ENCODE measurements around the gene GATC.
"Not testable (repeated sequence)": the region's sequence is repeated elsewhere in the genome, so short reads cannot be mapped to it uniquely, and the experiment has no call there.

The GATC gene

DNA sequence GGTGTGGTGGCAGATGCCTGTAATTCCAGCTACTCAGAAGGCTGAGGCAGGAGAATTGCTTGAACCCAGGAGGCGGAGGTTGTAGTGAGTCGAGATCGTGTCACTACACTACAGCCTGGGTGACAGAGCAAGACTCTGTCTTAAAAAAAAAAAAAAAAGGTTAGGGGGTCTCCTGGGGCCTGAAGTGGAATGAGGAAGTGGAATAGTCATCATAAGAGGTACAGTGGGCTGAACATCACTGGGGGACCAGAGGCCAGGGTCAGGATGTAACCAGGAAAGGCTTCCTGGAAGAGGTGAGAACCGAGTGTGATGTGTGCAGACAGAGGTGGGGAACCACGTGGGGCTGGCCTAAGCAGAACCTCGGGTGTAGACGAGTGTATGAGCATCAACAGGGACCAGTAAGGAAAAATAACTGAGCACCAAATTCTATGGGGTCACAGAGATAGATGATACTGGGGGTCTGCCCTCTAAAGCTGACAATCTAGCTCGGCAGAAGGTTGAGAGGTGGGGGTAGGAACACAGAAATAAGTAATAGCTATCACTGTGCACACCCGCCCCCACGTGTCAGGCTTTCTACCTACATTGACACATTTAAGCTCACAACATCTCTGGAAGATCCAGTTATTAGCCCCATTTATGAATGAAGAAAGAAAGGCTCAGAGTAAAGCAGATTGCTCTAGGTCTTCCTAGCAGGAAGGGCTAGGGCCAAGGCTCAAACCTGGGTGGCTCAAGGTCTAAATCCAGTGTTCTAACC lies 13.3 kb upstream of the GATC start:
- DNase-seq: no peak
- H3K9me3 ChIP-seq (ENCODE audit: control extremely low read depth in 1 of 5, control insufficient read depth in 4 of 5, insufficient read depth in 2 of 5, low read depth in 1 of 5, low read length in 4 of 5): no peaks in the 10 kb centered on the region
- WGBS (ENCODE audit: insufficient coverage): 70% methylated on average over 4 of the region's 10 CpGs
- no peak overlapping the region for H3K4me3 ChIP-seq (ENCODE audit: control insufficient read depth in 1 of 7, extremely low read depth in 1 of 7, insufficient read depth in 4 of 7, low read depth in 2 of 7, low read length in 6 of 7)
- peaks cover 0 to 6% (median 5%) of the 10 kb centered on the region in 4 experiments for H3K4me1 ChIP-seq (ENCODE audit: control extremely low read depth in 1 of 4, control insufficient read depth in 4 of 4, insufficient read depth in 4 of 4, low read length in 3 of 4)
- CTCF ChIA-PET: interaction anchor here (0.8 to 29.5 kb wide), 5 partner anchors 32 to 106 kb away, joined by 3 to 545 read pairs (median 3); partner anchors contain the start of genes PLA2G1B and SRSF9
- H3K36me3 ChIP-seq (ENCODE audit: control insufficient read depth in 4 of 4, insufficient read depth in 4 of 4, low read length in 3 of 4): no peaks in the 10 kb centered on the region
- peaks cover 0 to 7% (median 3%) of the 10 kb centered on the region in 5 experiments for H3K27me3 ChIP-seq (replicated peaks in 2 of 5; ENCODE audit: control insufficient read depth in 4 of 5, insufficient read depth in 5 of 5, low read length in 4 of 5)
- H3K27ac ChIP-seq (ENCODE audit: insufficient read depth in 1 of 2, low read depth in 1 of 2, low read length in 2 of 2, poor library complexity in 1 of 2, severe bottlenecking in 2 of 2): no peak overlapping the region
- POLR2A ChIA-PET: interaction anchor here (0.6 kb wide), 1 partner anchor 80 kb away, joined by 3 read pairs; no protein-coding TSS in a partner anchor

GRCh38 chr12:120437735-120438494 lies 8.3 kb upstream of the GATC start, which contains the start of gene COX6A1:
Gene COX6A1, plus strand, starts transcription at chr12:120438113. Its CDS starts 14 bp downstream, at chr12:120438127.
- CTCF ChIA-PET: interaction anchor here (1.1 to 29.5 kb wide), 5 partner anchors 9 to 59 kb away, joined by 4 to 545 read pairs (median 4); partner anchors contain the start of gene SRSF9
- POLR2A ChIA-PET: no interaction called here
- peak; percentile 99 for DNase-seq
- Histone ChIP-seq H3K9me3 (ENCODE audit: control extremely low read depth in 1 of 5, control insufficient read depth in 4 of 5, insufficient read depth in 2 of 5, low read depth in 1 of 5, low read length in 4 of 5) (no peaks in the 10 kb centered on the region), H3K4me1 (ENCODE audit: control extremely low read depth in 1 of 4, control insufficient read depth in 4 of 4, insufficient read depth in 4 of 4, low read length in 3 of 4) (peaks cover 8 to 23% (median 16%) of the 10 kb centered on the region in 4 experiments), H3K27me3 (replicated peaks in 2 of 5; ENCODE audit: control insufficient read depth in 4 of 5, insufficient read depth in 5 of 5, low read length in 4 of 5) (no peaks in the 10 kb centered on the region), H3K36me3 (ENCODE audit: control insufficient read depth in 4 of 4, insufficient read depth in 4 of 4, low read length in 3 of 4) (peaks cover 0 to 16% (median 9%) of the 10 kb centered on the region in 4 experiments), H3K27ac (ENCODE audit: insufficient read depth in 1 of 2, low read depth in 1 of 2, low read length in 2 of 2, poor library complexity in 1 of 2, severe bottlenecking in 2 of 2) (peak within 1 kb of the TSS; percentile 58 to 83), H3K4me3 (ENCODE audit: control insufficient read depth in 1 of 7, extremely low read depth in 1 of 7, insufficient read depth in 4 of 7, low read depth in 2 of 7, low read length in 6 of 7) (peak within 1 kb of the TSS; percentile 77 to 93 (median 86))
- WGBS (ENCODE audit: insufficient coverage): 0% methylated on average over 38 of the region's 59 CpGs

- DNase-seq: no peak
- 54% methylated on average over 14 of the region's 17 CpGs for WGBS (ENCODE audit: insufficient coverage)
- CTCF ChIA-PET: interaction anchor here (1.3 to 29.5 kb wide), 3 partner anchors 10 to 58 kb away, joined by 4 to 545 read pairs (median 5); partner anchors contain the start of gene SRSF9
- no peaks in the 10 kb centered on the region for H3K9me3 ChIP-seq (ENCODE audit: control extremely low read depth in 1 of 5, control insufficient read depth in 4 of 5, insufficient read depth in 2 of 5, low read depth in 1 of 5, low read length in 4 of 5)
- no peaks in the 10 kb centered on the region for H3K27me3 ChIP-seq (replicated peaks in 2 of 5; ENCODE audit: control insufficient read depth in 4 of 5, insufficient read depth in 5 of 5, low read length in 4 of 5)
- H3K27ac ChIP-seq (ENCODE audit: insufficient read depth in 1 of 2, low read depth in 1 of 2, low read length in 2 of 2, poor library complexity in 1 of 2, severe bottlenecking in 2 of 2): peak overlapping the region; percentile 58 to 83
- POLR2A ChIA-PET: interaction anchor here (1.0 kb wide), 1 partner anchor 146 kb away, joined by 3 read pairs; the partner anchor contains the start of gene RNU4-1
- peaks cover 8 to 23% (median 16%) of the 10 kb centered on the region in 4 experiments for H3K4me1 ChIP-seq (ENCODE audit: control extremely low read depth in 1 of 4, control insufficient read depth in 4 of 4, insufficient read depth in 4 of 4, low read length in 3 of 4)
- peak overlapping the region; percentile 77 to 93 (median 86) for H3K4me3 ChIP-seq (ENCODE audit: control insufficient read depth in 1 of 7, extremely low read depth in 1 of 7, insufficient read depth in 4 of 7, low read depth in 2 of 7, low read length in 6 of 7)
- H3K36me3 ChIP-seq (ENCODE audit: control insufficient read depth in 4 of 4, insufficient read depth in 4 of 4, low read length in 3 of 4): peaks cover 0 to 23% (median 11%) of the 10 kb centered on the region in 4 experiments
Observed at GRCh38 chr12:120438495-120439198, 7.6 kb upstream of the GATC start.

- peak; percentile 87 to 94 (median 93) for DNase-seq
- no peak overlapping the region for H3K27ac ChIP-seq (ENCODE audit: insufficient read depth in 1 of 2, low read depth in 1 of 2, low read length in 2 of 2, poor library complexity in 1 of 2, severe bottlenecking in 2 of 2)
- H3K36me3 ChIP-seq (ENCODE audit: control insufficient read depth in 4 of 4, insufficient read depth in 4 of 4, low read length in 3 of 4): peaks cover 4 to 33% (median 22%) of the 10 kb centered on the region in 4 experiments
- 0% methylated on average over 4 of the region's 6 CpGs for WGBS (ENCODE audit: insufficient coverage)
- H3K9me3 ChIP-seq (ENCODE audit: control extremely low read depth in 1 of 5, control insufficient read depth in 4 of 5, insufficient read depth in 2 of 5, low read depth in 1 of 5, low read length in 4 of 5): no peaks in the 10 kb centered on the region
- no peaks in the 10 kb centered on the region for H3K27me3 ChIP-seq (replicated peaks in 2 of 5; ENCODE audit: control insufficient read depth in 4 of 5, insufficient read depth in 5 of 5, low read length in 4 of 5)
- POLR2A ChIA-PET: interaction anchor here (0.7 kb wide), 1 partner anchor 29 kb away, joined by 4 read pairs; no protein-coding TSS in a partner anchor
- H3K4me1 ChIP-seq (ENCODE audit: control extremely low read depth in 1 of 4, control insufficient read depth in 4 of 4, insufficient read depth in 4 of 4, low read length in 3 of 4): peaks cover 8 to 32% (median 16%) of the 10 kb centered on the region in 4 experiments
- CTCF ChIA-PET: interaction anchor here (0.6 to 29.5 kb wide), 6 partner anchors 8 to 95 kb away, joined by 3 to 545 read pairs (median 3); partner anchors contain the start of gene SRSF9
- H3K4me3 ChIP-seq (ENCODE audit: control insufficient read depth in 1 of 7, extremely low read depth in 1 of 7, insufficient read depth in 4 of 7, low read depth in 2 of 7, low read length in 6 of 7): peak overlapping the region in 2 of 7 experiments; percentile 86 to 93
Observed at GRCh38 chr12:120439646-120440247, 6.5 kb upstream of the GATC start.

- Histone ChIP-seq H3K4me3 (ENCODE audit: control insufficient read depth in 1 of 7, extremely low read depth in 1 of 7, insufficient read depth in 4 of 7, low read depth in 2 of 7, low read length in 6 of 7) (no peak overlapping the region), H3K27me3 (replicated peaks in 2 of 5; ENCODE audit: control insufficient read depth in 4 of 5, insufficient read depth in 5 of 5, low read length in 4 of 5) (no peaks in the 10 kb centered on the region), H3K36me3 (ENCODE audit: control insufficient read depth in 4 of 4, insufficient read depth in 4 of 4, low read length in 3 of 4) (peaks cover 4 to 36% (median 26%) of the 10 kb centered on the region in 4 experiments), H3K9me3 (ENCODE audit: control extremely low read depth in 1 of 5, control insufficient read depth in 4 of 5, insufficient read depth in 2 of 5, low read depth in 1 of 5, low read length in 4 of 5) (no peaks in the 10 kb centered on the region), H3K27ac (ENCODE audit: insufficient read depth in 1 of 2, low read depth in 1 of 2, low read length in 2 of 2, poor library complexity in 1 of 2, severe bottlenecking in 2 of 2) (no peak overlapping the region), H3K4me1 (ENCODE audit: control extremely low read depth in 1 of 4, control insufficient read depth in 4 of 4, insufficient read depth in 4 of 4, low read length in 3 of 4) (peaks cover 17 to 33% (median 23%) of the 10 kb centered on the region in 4 experiments)
- POLR2A ChIA-PET: interaction anchor here (1.2 kb wide), 1 partner anchor 15 kb away, joined by 3 read pairs; no protein-coding TSS in a partner anchor
- WGBS (ENCODE audit: insufficient coverage): 94% methylated on average over 2 of the region's 2 CpGs
- CTCF ChIA-PET: interaction anchor here (1.1 to 29.5 kb wide), 2 partner anchors 16 to 20 kb away, joined by 3 to 545 read pairs; partner anchors contain the start of gene SRSF9
- no peak for DNase-seq
Observed at GRCh38 chr12:120444676-120445075, 1.6 kb upstream of the GATC start.

- Histone ChIP-seq H3K4me3 (ENCODE audit: control insufficient read depth in 1 of 7, extremely low read depth in 1 of 7, insufficient read depth in 4 of 7, low read depth in 2 of 7, low read length in 6 of 7) (peak overlapping the region; percentile 92 to 99 (median 97)), H3K27ac (ENCODE audit: insufficient read depth in 1 of 2, low read depth in 1 of 2, low read length in 2 of 2, poor library complexity in 1 of 2, severe bottlenecking in 2 of 2) (peak overlapping the region; percentile 82 to 94), H3K4me1 (ENCODE audit: control extremely low read depth in 1 of 4, control insufficient read depth in 4 of 4, insufficient read depth in 4 of 4, low read length in 3 of 4) (peaks cover 15 to 28% (median 22%) of the 10 kb centered on the region in 4 experiments), H3K36me3 (ENCODE audit: control insufficient read depth in 4 of 4, insufficient read depth in 4 of 4, low read length in 3 of 4) (peaks cover 8 to 31% (median 27%) of the 10 kb centered on the region in 4 experiments)
- not testable (repeated sequence) for H3K27me3 ChIP-seq (replicated peaks in 2 of 5; ENCODE audit: control insufficient read depth in 4 of 5, insufficient read depth in 5 of 5, low read length in 4 of 5); H3K9me3 ChIP-seq (ENCODE audit: control extremely low read depth in 1 of 5, control insufficient read depth in 4 of 5, insufficient read depth in 2 of 5, low read depth in 1 of 5, low read length in 4 of 5)
- WGBS (ENCODE audit: insufficient coverage): 0% methylated on average over 9 of the region's 17 CpGs
- POLR2A ChIA-PET: interaction anchor here (1.6 kb wide), 1 partner anchor 23 kb away, joined by 6 read pairs; the partner anchor contains the start of gene SRSF9
- CTCF ChIA-PET: interaction anchor here (29.5 kb wide), 1 partner anchor 18 kb away, joined by 545 read pairs; the partner anchor contains the start of gene SRSF9
- DNase-seq: peak in 1 of 3 donors; percentile 51
Observed at GRCh38 chr12:120446844-120447178, 567 bp downstream of the GATC start.

Measured in common myeloid progenitor, CD34-positive (primary cell).